Measurements from ENCODE around the gene PCA3.

Gene PCA3

GRCh38 chr9:76800901-76801300 lies 36.7 kb downstream of the PCA3 start:
- TF ChIP-seq Cebpa-rat (IDR thresholded peaks at IDR 0.05) = no peak
- H4K20me1 ChIP-seq = no peaks in the 10 kb centered on the region
- no peak overlapping the region for H3K4me2 ChIP-seq
- H3K27ac ChIP-seq = no peak overlapping the region
- no peaks in the 10 kb centered on the region for H3K27me3 ChIP-seq
- peaks cover 4 to 15% (median 10%) of the 10 kb centered on the region in 10 experiments; a peak in 17 of 20 replicates for H3K4me1 ChIP-seq
- H3K9me3 ChIP-seq (replicated peaks in 1 of 11) = no peaks in the 10 kb centered on the region
- no peak overlapping the region for H3K4me3 ChIP-seq
- no peaks in the 10 kb centered on the region for H3K36me3 ChIP-seq
- H3K9ac ChIP-seq = no peak overlapping the region

- Histone ChIP-seq H3K27ac (no peak overlapping the region), H3K4me3 (no peak overlapping the region), H3K9me3 (replicated peaks in 1 of 11) (no peaks in the 10 kb centered on the region), H3K4me1 (peaks cover 4 to 10% (median 8%) of the 10 kb centered on the region in 10 experiments; a peak in 17 of 20 replicates), H3K27me3 (no peaks in the 10 kb centered on the region), H3K36me3 (no peaks in the 10 kb centered on the region), H3K9ac (no peak overlapping the region), H4K20me1 (no peaks in the 10 kb centered on the region), H3K4me2 (no peak overlapping the region)
- TF ChIP-seq Cebpa-rat (IDR thresholded peaks at IDR 0.05) = no peak
These were observed 38.8 kb downstream of the PCA3 start for GRCh38 chr9:76803083-76803482.

GRCh38 chr9:76803762-76804161 lies 39.5 kb downstream of the PCA3 start:
- no peak overlapping the region for H3K9ac ChIP-seq
- H3K36me3 ChIP-seq = no peaks in the 10 kb centered on the region
- H3K9me3 ChIP-seq (replicated peaks in 1 of 11) = no peaks in the 10 kb centered on the region
- no peaks in the 10 kb centered on the region for H3K27me3 ChIP-seq
- H3K27ac ChIP-seq = no peak overlapping the region
- peaks cover 0 to 4% (median 1%) of the 10 kb centered on the region in 10 experiments; a peak in 14 of 20 replicates for H3K4me1 ChIP-seq
- TF ChIP-seq Cebpa-rat (IDR thresholded peaks at IDR 0.05) = no peak
- no peak overlapping the region for H3K4me2 ChIP-seq
- H3K4me3 ChIP-seq = no peak overlapping the region
- H4K20me1 ChIP-seq = no peaks in the 10 kb centered on the region

GRCh38 chr9:76808636-76809035 lies 44.4 kb downstream of the PCA3 start:
- no peaks in the 10 kb centered on the region for H3K4me1 ChIP-seq
- H3K9me3 ChIP-seq (replicated peaks in 1 of 11) = no peaks in the 10 kb centered on the region
- TF ChIP-seq Cebpa-rat (IDR thresholded peaks at IDR 0.05) = no peak
- H3K4me2 ChIP-seq = no peak overlapping the region
- H3K4me3 ChIP-seq = no peak overlapping the region
- no peaks in the 10 kb centered on the region for H3K27me3 ChIP-seq
- no peaks in the 10 kb centered on the region for H3K36me3 ChIP-seq
- no peak overlapping the region for H3K27ac ChIP-seq
- H4K20me1 ChIP-seq = no peaks in the 10 kb centered on the region
- no peak overlapping the region for H3K9ac ChIP-seq

- Histone ChIP-seq H3K4me1 (no peaks in the 10 kb centered on the region), H3K4me3 (no peak overlapping the region), H3K9me3 (replicated peaks in 1 of 11) (no peaks in the 10 kb centered on the region), H3K36me3 (no peaks in the 10 kb centered on the region), H3K4me2 (no peak overlapping the region), H3K27me3 (no peaks in the 10 kb centered on the region), H3K27ac (no peak overlapping the region), H4K20me1 (no peaks in the 10 kb centered on the region), H3K9ac (no peak overlapping the region)
- no peak for TF ChIP-seq Cebpa-rat (IDR thresholded peaks at IDR 0.05)
These were observed 46.2 kb downstream of the PCA3 start for GRCh38 chr9:76810377-76810957.

- no peaks in the 10 kb centered on the region for H3K9me3 ChIP-seq (replicated peaks in 1 of 11)
These were observed 48.4 kb downstream of the PCA3 start for GRCh38 chr9:76812591-76812990.

GRCh38 chr9:76817489-76817888 lies 53.3 kb downstream of the PCA3 start:
- no peak overlapping the region for H3K27ac ChIP-seq
- H3K9me3 ChIP-seq (replicated peaks in 1 of 11) = no peaks in the 10 kb centered on the region
- no peak for TF ChIP-seq Cebpa-rat (IDR thresholded peaks at IDR 0.05)
- no peaks in the 10 kb centered on the region for H3K27me3 ChIP-seq
- H3K4me2 ChIP-seq = no peak overlapping the region
- no peak overlapping the region for H3K9ac ChIP-seq
- no peak overlapping the region for H3K4me3 ChIP-seq
- H3K4me1 ChIP-seq = no peaks in the 10 kb centered on the region
- H4K20me1 ChIP-seq = no peaks in the 10 kb centered on the region
- H3K36me3 ChIP-seq = no peaks in the 10 kb centered on the region

More at GRCh38 chr9:76812591-76812990, 48.4 kb downstream of the PCA3 start:
- H3K27me3 ChIP-seq = no peaks in the 10 kb centered on the region
- H3K4me2 ChIP-seq = no peak overlapping the region
- H4K20me1 ChIP-seq = no peaks in the 10 kb centered on the region
- no peak for TF ChIP-seq Cebpa-rat (IDR thresholded peaks at IDR 0.05)
- H3K4me1 ChIP-seq = no peaks in the 10 kb centered on the region
- H3K36me3 ChIP-seq = no peaks in the 10 kb centered on the region
- H3K9ac ChIP-seq = no peak overlapping the region
- H3K27ac ChIP-seq = no peak overlapping the region
- no peak overlapping the region for H3K4me3 ChIP-seq

- no peak for TF ChIP-seq Cebpa-rat (IDR thresholded peaks at IDR 0.05)
- no peaks in the 10 kb centered on the region for H3K9me3 ChIP-seq (replicated peaks in 1 of 11)
- H3K4me2 ChIP-seq = no peak overlapping the region
- no peaks in the 10 kb centered on the region for H4K20me1 ChIP-seq
- H3K27me3 ChIP-seq = no peaks in the 10 kb centered on the region
- H3K4me1 ChIP-seq = no peaks in the 10 kb centered on the region
- no peak overlapping the region for H3K9ac ChIP-seq
- no peaks in the 10 kb centered on the region for H3K36me3 ChIP-seq
- H3K27ac ChIP-seq = no peak overlapping the region
- H3K4me3 ChIP-seq = no peak overlapping the region
These were observed 54.0 kb downstream of the PCA3 start for GRCh38 chr9:76818271-76818670.

GRCh38 chr9:76820431-76820830 lies 56.2 kb downstream of the PCA3 start:
- TF ChIP-seq Cebpa-rat (IDR thresholded peaks at IDR 0.05) = no peak
- Histone ChIP-seq H3K4me2 (no peak overlapping the region), H3K27me3 (no peaks in the 10 kb centered on the region), H3K4me3 (no peak overlapping the region), H3K36me3 (no peaks in the 10 kb centered on the region), H3K9me3 (replicated peaks in 1 of 11) (no peaks in the 10 kb centered on the region), H3K9ac (no peak overlapping the region), H4K20me1 (no peaks in the 10 kb centered on the region), H3K27ac (no peak overlapping the region), H3K4me1 (no peaks in the 10 kb centered on the region)

GRCh38 chr9:76827296-76828080 lies 63.2 kb downstream of the PCA3 start:
- no peaks in the 10 kb centered on the region for H4K20me1 ChIP-seq
- H3K4me2 ChIP-seq = no peak overlapping the region
- no peak overlapping the region for H3K9ac ChIP-seq
- H3K36me3 ChIP-seq = no peaks in the 10 kb centered on the region
- H3K9me3 ChIP-seq (replicated peaks in 1 of 11) = no peaks in the 10 kb centered on the region
- no peak overlapping the region for H3K4me3 ChIP-seq
- no peak overlapping the region for H3K27ac ChIP-seq
- no peak for TF ChIP-seq Cebpa-rat (IDR thresholded peaks at IDR 0.05)
- no peaks in the 10 kb centered on the region for H3K27me3 ChIP-seq
- H3K4me1 ChIP-seq = no peaks in the 10 kb centered on the region

Data from BLaER1 treated with 17β-estradiol and CSF1 and Interleukin-3, amounts not matched to agents 10 nM and 100 nM (cell line).